GM23338 (cell line): Measurements from ENCODE around the gene MROH2A. TPM values are rescaled to one million over a fixed set of nuclear protein-coding genes. Genes with fewer than 3 reads are reported as not detected.

Source experiments
- ATAC-seq: fragments of 200-7000 bp; cut with Tn5 transposase; 3 replicates; pipeline ENCODE4 v1.9.1; 2020
- DNase-seq: peaks from one replicate; pipeline ENCODE4 v3.0.0-alpha.2; 2015; ENCODE audit warnings: low spot score
- H2AFZ ChIP-seq: fragments of 200-600 bp; sonication (generic); 2 replicates; pipeline ENCODE4 v1.8.0; 2016; ENCODE audit warnings: antibody characterized with exemption, mild to moderate bottlenecking, moderate library complexity
- H3F3A ChIP-seq: fragments of 200-600 bp; sonication (generic); replicated peaks from 2 replicates; pipeline ENCODE4 v1.8.0; 2017; ENCODE audit warnings: antibody characterized with exemption, mixed run types, low read depth
- H3K27ac ChIP-seq: fragments of 200-600 bp; sonication (generic); 2 replicates; pipeline ENCODE4 v1.6.1; 2016; ENCODE audit warnings: low read depth
- H3K27me3 ChIP-seq: fragments of 200-600 bp; sonication (generic); 2 replicates; pipeline ENCODE4 v1.8.0; 2016; ENCODE audit warnings: mild to moderate bottlenecking, mixed run types, moderate library complexity; ENCODE audit not compliant: insufficient read depth
- H3K36me3 ChIP-seq: fragments of 200-600 bp; sonication (generic); 2 replicates; pipeline ENCODE4 v1.8.0; 2016; ENCODE audit warnings: mild to moderate bottlenecking; ENCODE audit not compliant: insufficient read depth
- H3K4me1 ChIP-seq: fragments of 200-600 bp; sonication (generic); 2 replicates; pipeline ENCODE4 v1.8.0; 2016; ENCODE audit warnings: mild to moderate bottlenecking, moderate library complexity; ENCODE audit not compliant: insufficient read depth
- H3K4me2 ChIP-seq: fragments of 200-600 bp; sonication (generic); 2 replicates; pipeline ENCODE4 v1.7.1; 2017; ENCODE audit warnings: mixed run types
- H3K4me3 ChIP-seq: fragments of 200-600 bp; sonication (generic); 2 replicates; pipeline ENCODE4 v1.6.1; 2016; ENCODE audit warnings: mixed run types
- H3K79me2 ChIP-seq: fragments of 200-600 bp; sonication (generic); replicated peaks from 2 replicates; pipeline ENCODE4 v1.8.0; 2017; ENCODE audit warnings: mild to moderate bottlenecking; ENCODE audit not compliant: insufficient read depth
- H3K9me2 ChIP-seq: fragments of 200-600 bp; sonication (generic); 2 replicates; pipeline ENCODE4 v1.8.0; 2017; ENCODE audit not compliant: insufficient read depth
- H4K20me1 ChIP-seq: fragments of 200-600 bp; sonication (generic); replicated peaks from 2 replicates; pipeline ENCODE4 v1.8.0; 2017; ENCODE audit warnings: mild to moderate bottlenecking; ENCODE audit not compliant: insufficient read depth
- H3K27ac Mint-ChIP-seq: 2 replicates; pipeline ENCODE4 v1.8.0; 2020; ENCODE audit warnings: inconsistent platforms, mild to moderate bottlenecking, moderate library complexity, mixed read lengths
- H3K27me3 Mint-ChIP-seq: 3 replicates; pipeline ENCODE4 v1.8.0; 2022; ENCODE audit warnings: low read depth, mild to moderate bottlenecking, moderate library complexity, mixed read lengths, inconsistent platforms; ENCODE audit not compliant: insufficient read depth, poor library complexity
- H3K36me3 Mint-ChIP-seq: 3 replicates; pipeline ENCODE4 v1.8.0; 2021; ENCODE audit warnings: low read depth, mild to moderate bottlenecking, inconsistent platforms, moderate library complexity, mixed read lengths
- H3K4me1 Mint-ChIP-seq: 3 replicates; pipeline ENCODE4 v1.8.0; 2020; ENCODE audit warnings: mild to moderate bottlenecking, inconsistent platforms, mixed read lengths
- H3K4me3 Mint-ChIP-seq: 3 replicates; pipeline ENCODE4 v1.8.0; 2021; ENCODE audit warnings: moderate library complexity, mild to moderate bottlenecking, inconsistent platforms, mixed read lengths
- H3K9me3 Mint-ChIP-seq: 3 replicates; pipeline ENCODE4 v1.8.0; 2020; ENCODE audit warnings: moderate library complexity, mild to moderate bottlenecking, inconsistent platforms, mixed read lengths
- CREB1 ChIP-seq: fragments of 250-450 bp; sonication (Bioruptor Pico); IDR thresholded peaks from 2 replicates; pipeline ENCODE4 v1.5.0; 2020; ENCODE audit warnings: low read depth, mild to moderate bottlenecking, moderate library complexity
- CTCF ChIP-seq, 2 experiments: fragments of 200-600 bp in 1 of 2; sonication (generic) in 1 of 2; conservative IDR thresholded peaks; 2 replicates each; pipeline versions ENCODE4 v1.5.1 to v1.6.1; 2016 to 2017; ENCODE audit warnings: antibody characterized with exemption in 2 of 2, low read depth in 2 of 2, mild to moderate bottlenecking in 2 of 2, moderate library complexity in 1 of 2
- ETS1 ChIP-seq: IDR thresholded peaks from 2 replicates; pipeline ENCODE4 v1.6.1; 2016; ENCODE audit warnings: antibody characterized with exemption
- EZH2 ChIP-seq: fragments of 200-600 bp; sonication (generic); IDR thresholded peaks from one replicate; pipeline ENCODE4 v1.8.0; 2017; ENCODE audit warnings: antibody characterized with exemption, mild to moderate bottlenecking, low read depth; ENCODE audit not compliant: unreplicated experiment
- EZH2phosphoT487 ChIP-seq: fragments of 200-600 bp; sonication (generic); IDR thresholded peaks from one replicate; pipeline ENCODE4 v1.8.1; 2018; ENCODE audit warnings: antibody characterized with exemption; ENCODE audit not compliant: unreplicated experiment
- JUNB ChIP-seq: IDR thresholded peaks from one replicate; pipeline ENCODE4 v1.6.1; 2016; ENCODE audit warnings: antibody characterized with exemption; ENCODE audit not compliant: unreplicated experiment
- NANOG ChIP-seq: IDR thresholded peaks from 2 replicates; pipeline ENCODE4 v1.6.1; 2016; ENCODE audit warnings: antibody characterized with exemption, borderline replicate concordance
- POLR2AphosphoS5 ChIP-seq: IDR thresholded peaks from 2 replicates; pipeline ENCODE4 v1.6.1; 2016; ENCODE audit warnings: antibody characterized with exemption, low read depth
- REST ChIP-seq: IDR thresholded peaks from one replicate; pipeline ENCODE4 v1.6.1; 2018; ENCODE audit warnings: antibody characterized with exemption; ENCODE audit not compliant: unreplicated experiment
- STAT1 ChIP-seq: IDR thresholded peaks from one replicate; pipeline ENCODE4 v1.6.1; 2016; ENCODE audit warnings: antibody characterized with exemption; ENCODE audit not compliant: unreplicated experiment
- ZNF114 ChIP-seq: fragments of 250-450 bp; sonication (Bioruptor Pico); IDR thresholded peaks from 2 replicates; pipeline ENCODE4 v1.5.0; 2020; ENCODE audit warnings: mild to moderate bottlenecking, moderate library complexity
- ZNF331 ChIP-seq: fragments of 250-450 bp; sonication (Bioruptor Pico); IDR thresholded peaks from 2 replicates; pipeline ENCODE4 v1.5.0; 2020; ENCODE audit warnings: low read depth, mild to moderate bottlenecking, moderate library complexity
- ZNF462 ChIP-seq: fragments of 250-450 bp; sonication (Bioruptor Pico); IDR thresholded peaks from 2 replicates; pipeline ENCODE4 v1.5.0; 2020; ENCODE audit warnings: mild to moderate bottlenecking, moderate library complexity
- polyA plus RNA-seq: library from polyadenylated mRNA; unstranded; fragments of >200 nt; fragmentation: Nextera tagmentation; extraction: Ambion mirVana; gene quantifications from 2 replicates; pipeline ENCODE4 v1.2.1, GENCODE V29; 2016
- total RNA-seq: library from RNA; depleted of rRNA; stranded (reverse); fragments of >200 nt; shearing (Covaris generic); gene quantifications from 2 replicates; pipeline ENCODE4 v1.2.3, GENCODE V29; 2014

Gene MROH2A
- total and polyA plus RNA-seq, 2 experiments from 2014 or later, result not detected

GRCh38 chr2:233772583-233772982, 5.5 kb upstream of the MROH2A start:
- H3K27ac ChIP-seq, result no peak overlapping the region
- no peak overlapping the region for H3K4me2 ChIP-seq
- Mint-ChIP-seq H3K9me3 (peaks cover 22% of the 10 kb centered on the region), H3K36me3 (peaks cover 4% of the 10 kb centered on the region; the same call in 2 of the 3 replicates), H3K27ac (no peak overlapping the region), H3K27me3 (no peaks in the 10 kb centered on the region), H3K4me3 (no peak overlapping the region), H3K4me1 (peaks cover 7% of the 10 kb centered on the region)
- H3F3A ChIP-seq, result no peaks in the 10 kb centered on the region
- no peak overlapping the region for H2AFZ ChIP-seq
- TF ChIP-seq CREB1 (no peak), JUNB (no peak), EZH2 (no peak), REST (no peak), EZH2phosphoT487 (no peak), CTCF (conservative IDR thresholded peaks at IDR 0.05; ENCODE audit: low read depth in 2 of 2) (no peak), NANOG (no peak), ETS1 (no peak), POLR2AphosphoS5 (no peak), ZNF462 (CRISPR knock-in tag) (no peak), STAT1 (no peak), ZNF331 (no peak), ZNF114 (CRISPR knock-in tag) (no peak)
- DNase-seq (no peak), ATAC-seq (no peak)
- no peaks in the 10 kb centered on the region for H3K9me2 ChIP-seq
- H3K27me3 ChIP-seq, result no peaks in the 10 kb centered on the region
- no peaks in the 10 kb centered on the region for H3K79me2 ChIP-seq
- H4K20me1 ChIP-seq, result no peaks in the 10 kb centered on the region
- H3K4me1 ChIP-seq, result no peaks in the 10 kb centered on the region
- H3K36me3 ChIP-seq, result no peaks in the 10 kb centered on the region
- H3K4me3 ChIP-seq, result no peak overlapping the region
